H9 (cell line): ENCODE measurements around the gene SLX4IP. TPM values are rescaled to one million over a fixed set of nuclear protein-coding genes. Genes with fewer than 3 reads are reported as not detected.

Experiments
- DNase-seq: peaks from one replicate; pipeline ENCODE4 v3.0.0-alpha.2; 2017
- H2AFZ ChIP-seq: one replicate; pipeline ENCODE4 v1.6.1; 2013; ENCODE audit warnings: mild to moderate bottlenecking, low read length, control low read depth, moderate library complexity
- H2AK5ac ChIP-seq: 2 replicates; pipeline ENCODE4 v1.6.1; 2013; ENCODE audit warnings: low read length, control low read depth, mixed read lengths; ENCODE audit not compliant: insufficient read length
- H2BK120ac ChIP-seq: one replicate; pipeline ENCODE4 v1.6.1; 2013; ENCODE audit warnings: low read depth, mild to moderate bottlenecking, low read length, control low read depth, inconsistent platforms; ENCODE audit not compliant: poor library complexity, severe bottlenecking
- H2BK12ac ChIP-seq: 2 replicates; pipeline ENCODE4 v1.6.1; 2013; ENCODE audit warnings: low read length, control low read depth, mixed read lengths, low read depth; ENCODE audit not compliant: insufficient read length
- H2BK15ac ChIP-seq: 2 replicates; pipeline ENCODE4 v1.6.1; 2013; ENCODE audit warnings: low read depth, low read length, control low read depth
- H2BK20ac ChIP-seq: one replicate; pipeline ENCODE4 v1.6.1; 2013; ENCODE audit warnings: low read depth, mild to moderate bottlenecking, low read length, control low read depth, inconsistent platforms; ENCODE audit not compliant: poor library complexity, severe bottlenecking
- H2BK5ac ChIP-seq: 2 replicates; pipeline ENCODE4 v1.6.1; 2013; ENCODE audit warnings: low read length, control low read depth, mixed read lengths; ENCODE audit not compliant: insufficient read length
- H3K14ac ChIP-seq: 2 replicates; pipeline ENCODE4 v1.6.1; 2013; ENCODE audit warnings: low read length, control low read depth; ENCODE audit not compliant: insufficient read depth
- H3K18ac ChIP-seq: 2 replicates; pipeline ENCODE4 v1.6.1; 2013; ENCODE audit warnings: low read depth, mild to moderate bottlenecking, mixed read lengths, low read length, control low read depth; ENCODE audit not compliant: insufficient read length
- H3K23ac ChIP-seq: 2 replicates; pipeline ENCODE4 v1.6.1; 2013; ENCODE audit warnings: low read length, control low read depth, mixed read lengths, low read depth; ENCODE audit not compliant: insufficient read length
- H3K23me2 ChIP-seq: 2 replicates; pipeline ENCODE4 v1.6.1; 2013; ENCODE audit warnings: low read depth, mild to moderate bottlenecking, mixed read lengths, low read length, control low read depth; ENCODE audit not compliant: insufficient read length, poor library complexity, severe bottlenecking
- H3K27ac ChIP-seq: 2 replicates; pipeline ENCODE4 v1.5.1; 2013; ENCODE audit warnings: low read length, control low read depth, mixed read lengths, low read depth; ENCODE audit not compliant: insufficient read length
- H3K27me3 ChIP-seq: 2 replicates; pipeline ENCODE4 v1.6.1; 2013; ENCODE audit warnings: low read length, control low read depth, inconsistent platforms; ENCODE audit not compliant: insufficient read depth
- H3K4ac ChIP-seq: 2 replicates; pipeline ENCODE4 v1.6.1; 2013; ENCODE audit warnings: low read depth, mild to moderate bottlenecking, control low read depth, inconsistent platforms, low read length, moderate library complexity
- H3K4me1 ChIP-seq: 2 replicates; pipeline ENCODE4 v1.6.1; 2013; ENCODE audit warnings: low read length, control low read depth, inconsistent platforms; ENCODE audit not compliant: insufficient read depth
- H3K4me2 ChIP-seq: 2 replicates; pipeline ENCODE4 v1.6.1; 2013; ENCODE audit warnings: low read length, control low read depth, mixed read lengths; ENCODE audit not compliant: insufficient read length, insufficient read depth
- H3K56ac ChIP-seq: 2 replicates; pipeline ENCODE4 v1.6.1; 2013; ENCODE audit warnings: low read depth, mild to moderate bottlenecking, mixed read lengths, low read length, control low read depth; ENCODE audit not compliant: insufficient read length
- H3K79me1 ChIP-seq: 2 replicates; pipeline ENCODE4 v1.6.1; 2013; ENCODE audit warnings: low read depth, mild to moderate bottlenecking, moderate library complexity, low read length, control low read depth, inconsistent platforms; ENCODE audit not compliant: insufficient read depth, poor library complexity, severe bottlenecking
- H3K79me2 ChIP-seq: 2 replicates; pipeline ENCODE4 v1.6.1; 2013; ENCODE audit warnings: low read length, control low read depth, inconsistent platforms; ENCODE audit not compliant: insufficient read depth
- H3K9ac ChIP-seq: 2 replicates; pipeline ENCODE4 v1.6.1; 2013; ENCODE audit warnings: low read length, control low read depth, mixed read lengths; ENCODE audit not compliant: insufficient read length; ENCODE audit errors: extremely low read depth
- H3K9me3 ChIP-seq: one replicate; pipeline ENCODE4 v1.6.1; 2013; ENCODE audit warnings: low read depth, low read length, inconsistent platforms; ENCODE audit not compliant: control insufficient read depth
- H3T11ph ChIP-seq: one replicate; pipeline ENCODE4 v1.6.1; 2013; ENCODE audit warnings: mild to moderate bottlenecking, low read length, control low read depth, inconsistent platforms
- H4K20me1 ChIP-seq: one replicate; pipeline ENCODE4 v1.6.1; 2013; ENCODE audit not compliant: control insufficient read depth, insufficient read length, insufficient read depth
- H4K5ac ChIP-seq: 2 replicates; pipeline ENCODE4 v1.6.1; 2013; ENCODE audit warnings: low read depth, mild to moderate bottlenecking, mixed read lengths, low read length, control low read depth; ENCODE audit not compliant: insufficient read length
- H4K8ac ChIP-seq: replicated peaks from 2 replicates; pipeline ENCODE4 v1.6.1; 2013; ENCODE audit warnings: low read length, control low read depth, mixed read lengths, low read depth; ENCODE audit not compliant: insufficient read length
- H4K91ac ChIP-seq: 2 replicates; pipeline ENCODE4 v1.6.1; 2013; ENCODE audit warnings: low read depth, mild to moderate bottlenecking, moderate library complexity, mixed read lengths, low read length, control low read depth; ENCODE audit not compliant: insufficient read length
- H3K27ac Mint-ChIP-seq, 3 experiments: 2 replicates in 2 of 3; 3 replicates in 1 of 3; pipeline ENCODE4 v1.8.0; 2020 to 2021; ENCODE audit warnings: mixed read lengths in 3 of 3, mild to moderate bottlenecking in 1 of 3, moderate library complexity in 1 of 3
- H3K27me3 Mint-ChIP-seq: 2 replicates; pipeline ENCODE4 v1.8.0; 2021; ENCODE audit warnings: low read depth, mild to moderate bottlenecking, moderate library complexity, mixed read lengths
- H3K36me3 Mint-ChIP-seq, 3 experiments: 2 replicates in 2 of 3; 3 replicates in 1 of 3; pipeline ENCODE4 v1.8.0; 2020 to 2021; ENCODE audit warnings: low read depth in 3 of 3, mixed read lengths in 3 of 3; ENCODE audit not compliant: insufficient read depth in 1 of 3
- H3K4me1 Mint-ChIP-seq, 2 experiments: 2 replicates each; pipeline ENCODE4 v1.8.0; 2020; ENCODE audit warnings: mixed read lengths in 2 of 2
- H3K4me3 Mint-ChIP-seq, 2 experiments: 2 replicates in 1 of 2; 3 replicates in 1 of 2; pipeline ENCODE4 v1.8.0; 2020 to 2021; ENCODE audit warnings: mild to moderate bottlenecking in 2 of 2, mixed read lengths in 2 of 2, moderate library complexity in 1 of 2
- H3K9me3 Mint-ChIP-seq, 2 experiments: 2 replicates in 1 of 2; 3 replicates in 1 of 2; pipeline ENCODE4 v1.8.0; 2020; ENCODE audit warnings: mild to moderate bottlenecking in 2 of 2, mixed read lengths in 2 of 2, moderate library complexity in 1 of 2
- CTCF ChIP-seq: fragments of 200-600 bp; sonication (generic); conservative IDR thresholded peaks from 3 replicates; pipeline ENCODE4 v1.8.0; 2021; ENCODE audit warnings: antibody characterized with exemption, mild to moderate bottlenecking
- whole genome bisulfite sequencing: extraction: QIAGEN DNeasy Blood & Tissue Kit; methylation state at CpG from one replicate; pipeline ENCODE4 v1.1.7; 2013; ENCODE audit warnings: missing lambda C conversion rate, low lambda C conversion rate, mixed read lengths; ENCODE audit not compliant: insufficient read length; ENCODE audit errors: extremely low coverage; 5-methylcytosine and 5-hydroxymethylcytosine counted together
- total RNA-seq: library from RNA; stranded (reverse); gene quantifications from 2 replicates; pipeline ENCODE4 v1.2.1, GENCODE V29; 2021

The SLX4IP gene
- total RNA-seq, 1 experiment from 2014 or later = 7.9 TPM

- Mint-ChIP-seq H3K27ac (no peak overlapping the region), H3K4me3 (no peak overlapping the region), H3K9me3 (no peaks in the 10 kb centered on the region), H3K27me3 (no peaks in the 10 kb centered on the region), H3K4me1 (no peaks in the 10 kb centered on the region), H3K36me3 (no peaks in the 10 kb centered on the region)
- H4K20me1 ChIP-seq = no peaks in the 10 kb centered on the region
- no peaks in the 10 kb centered on the region for H3K79me2 ChIP-seq
- H3K23ac ChIP-seq = no peak overlapping the region
- H4K5ac ChIP-seq = no peak overlapping the region
- H2BK5ac ChIP-seq = no peak overlapping the region
- H3K9ac ChIP-seq = no peak overlapping the region
- no peak overlapping the region for H2BK12ac ChIP-seq
- H3K27ac ChIP-seq = no peak overlapping the region
- peaks cover 2% of the 10 kb centered on the region for H3K23me2 ChIP-seq
- no peak for DNase-seq
- H3K79me1 ChIP-seq = no peaks in the 10 kb centered on the region
- no peak overlapping the region for H3T11ph ChIP-seq
- no peak overlapping the region for H3K56ac ChIP-seq
- no peaks in the 10 kb centered on the region for H3K9me3 ChIP-seq
- no peak for TF ChIP-seq CTCF
- no peaks in the 10 kb centered on the region for H3K27me3 ChIP-seq
- no peak overlapping the region for H2BK120ac ChIP-seq
- no peak overlapping the region for H2AK5ac ChIP-seq
- H3K4me1 ChIP-seq = no peaks in the 10 kb centered on the region
- no peak overlapping the region for H4K8ac ChIP-seq
- no peak overlapping the region for H2BK15ac ChIP-seq
- no peak overlapping the region for H3K4ac ChIP-seq
- H3K18ac ChIP-seq = no peak overlapping the region
- H3K4me2 ChIP-seq = no peak overlapping the region
- H2BK20ac ChIP-seq = no peak overlapping the region
- no peak overlapping the region for H4K91ac ChIP-seq
- no peak overlapping the region for H3K14ac ChIP-seq
- WGBS = no CpG with 5 or more reads among the region's 4 CpGs
- no peak overlapping the region for H2AFZ ChIP-seq
Measured at GRCh38 chr20:10404959-10405530, 30.1 kb upstream of the SLX4IP start.
